Measurements from ENCODE around the gene SLC33A1.
"Not testable (repeated sequence)": the region's sequence is repeated elsewhere in the genome, so short reads cannot be mapped to it uniquely, and the experiment has no call there.

SLC33A1 gene

DNA sequence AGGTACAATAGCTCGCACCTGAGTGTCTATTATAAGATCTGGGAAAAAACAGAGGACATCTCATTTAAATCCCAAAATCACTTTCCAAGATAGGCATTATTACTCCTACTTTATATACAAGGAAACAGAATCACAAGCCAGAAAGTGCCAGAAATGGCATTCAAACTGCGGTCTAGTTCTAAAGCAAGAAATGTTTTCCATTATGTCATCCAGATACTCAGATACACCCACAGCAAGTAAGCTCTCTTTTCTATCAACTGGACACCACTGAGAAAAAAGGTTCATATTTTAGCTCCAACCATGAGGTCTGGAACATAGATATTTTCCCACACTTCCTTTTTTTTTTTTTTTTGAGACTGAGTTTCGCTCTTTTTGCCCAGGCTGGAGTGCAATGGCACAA is 8.1 kb downstream of the SLC33A1 start:
- Histone ChIP-seq H3K4ac (ENCODE audit: low read length) (no peak overlapping the region), H2AK5ac (ENCODE audit: low read depth, low read length) (no peak overlapping the region), H3K79me1 (ENCODE audit: low read depth, low read length) (peaks cover 2% of the 10 kb centered on the region), H3K36me3 (replicated peaks in 1 of 2; ENCODE audit: control insufficient read depth in 2 of 2, insufficient read depth in 2 of 2, low read length in 2 of 2) (peaks cover 0 to 36% of the 10 kb centered on the region in 2 donors), H2BK120ac (ENCODE audit: low read depth, low read length) (no peak overlapping the region), H3K14ac (ENCODE audit: low read length) (no peak overlapping the region), H3K4me2 (ENCODE audit: insufficient read depth, low read length, poor library complexity, severe bottlenecking) (no peak overlapping the region), H3K27me3 (ENCODE audit: control insufficient read depth in 3 of 3, insufficient read depth in 3 of 3, low read depth in 1 of 3, low read length in 3 of 3) (no peaks in the 10 kb centered on the region), H2BK5ac (ENCODE audit: low read length) (no peak overlapping the region), H2AFZ (ENCODE audit: low read length) (no peak overlapping the region), H3K9ac (ENCODE audit: low read depth, low read length, poor library complexity) (no peak overlapping the region), H2BK15ac (ENCODE audit: low read length) (no peak overlapping the region), H3K23ac (ENCODE audit: low read depth, low read length, poor library complexity) (no peak overlapping the region), H3K27ac (replicated peaks; ENCODE audit: low read length) (no peak overlapping the region), H4K91ac (ENCODE audit: low read depth, low read length, poor library complexity) (no peak overlapping the region), H3K9me3 (replicated peaks in 1 of 2; ENCODE audit: control insufficient read depth in 2 of 2, insufficient read depth in 1 of 2, low read depth in 1 of 2, low read length in 2 of 2) (no peaks in the 10 kb centered on the region), H4K8ac (ENCODE audit: low read depth, low read length) (no peak overlapping the region), H3K4me3 (ENCODE audit: low read length in 2 of 2) (no peak overlapping the region), H3K4me1 (ENCODE audit: control insufficient read depth in 2 of 2, insufficient read depth in 1 of 2, low read depth in 1 of 2, low read length in 2 of 2) (no peaks in the 10 kb centered on the region), H2BK12ac (ENCODE audit: low read length) (no peak overlapping the region), H3K18ac (ENCODE audit: low read length) (no peak overlapping the region)
- DNase-seq (ENCODE audit: low spot score) = no peak
- no CpG with 5 or more reads among the region's 3 CpGs for WGBS, 2 donors (ENCODE audit: extremely low coverage in 2 of 2, insufficient read length in 2 of 2, insufficient replicate concordance in 1 of 2)

DNA sequence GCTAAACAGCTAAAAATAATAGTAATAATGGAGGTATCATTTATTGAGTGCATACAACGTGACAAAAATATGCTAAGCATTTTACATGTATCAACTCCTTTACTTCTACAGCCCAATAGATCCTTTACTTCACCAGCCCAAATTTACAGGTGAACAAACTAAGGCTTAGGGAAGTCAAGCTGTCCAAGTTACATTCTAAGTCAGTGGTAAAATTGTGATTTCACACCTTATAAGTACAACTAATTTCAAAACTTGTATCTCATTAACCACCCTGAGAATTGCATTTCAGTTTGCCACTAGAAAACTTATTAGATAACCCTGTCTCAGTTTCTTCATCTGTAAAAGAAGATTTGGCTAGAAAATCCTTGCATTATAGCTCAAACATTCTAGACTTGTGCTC is 10.7 kb downstream of the SLC33A1 start:
- no peak overlapping the region for H3K4me3 ChIP-seq (ENCODE audit: low read length in 2 of 2)
- H2BK15ac ChIP-seq (ENCODE audit: low read length) = no peak overlapping the region
- H3K4me2 ChIP-seq (ENCODE audit: insufficient read depth, low read length, poor library complexity, severe bottlenecking) = no peak overlapping the region
- no peak overlapping the region for H4K91ac ChIP-seq (ENCODE audit: low read depth, low read length, poor library complexity)
- no peak for DNase-seq (ENCODE audit: low spot score)
- no peak overlapping the region for H3K9ac ChIP-seq (ENCODE audit: low read depth, low read length, poor library complexity)
- no peak overlapping the region for H2BK12ac ChIP-seq (ENCODE audit: low read length)
- H3K36me3 ChIP-seq (replicated peaks in 1 of 2; ENCODE audit: control insufficient read depth in 2 of 2, insufficient read depth in 2 of 2, low read length in 2 of 2) = peaks cover 0 to 27% of the 10 kb centered on the region in 2 donors
- H4K8ac ChIP-seq (ENCODE audit: low read depth, low read length) = no peak overlapping the region
- H3K14ac ChIP-seq (ENCODE audit: low read length) = no peak overlapping the region
- H3K4ac ChIP-seq (ENCODE audit: low read length) = no peak overlapping the region
- H2AFZ ChIP-seq (ENCODE audit: low read length) = no peak overlapping the region
- H3K27me3 ChIP-seq (ENCODE audit: control insufficient read depth in 3 of 3, insufficient read depth in 3 of 3, low read depth in 1 of 3, low read length in 3 of 3) = no peaks in the 10 kb centered on the region
- no peak overlapping the region for H3K23ac ChIP-seq (ENCODE audit: low read depth, low read length, poor library complexity)
- H3K79me1 ChIP-seq (ENCODE audit: low read depth, low read length) = peaks cover 1% of the 10 kb centered on the region
- H3K4me1 ChIP-seq (ENCODE audit: control insufficient read depth in 2 of 2, insufficient read depth in 1 of 2, low read depth in 1 of 2, low read length in 2 of 2) = no peaks in the 10 kb centered on the region
- no peaks in the 10 kb centered on the region for H3K9me3 ChIP-seq (replicated peaks in 1 of 2; ENCODE audit: control insufficient read depth in 2 of 2, insufficient read depth in 1 of 2, low read depth in 1 of 2, low read length in 2 of 2)
- no peak overlapping the region for H2BK120ac ChIP-seq (ENCODE audit: low read depth, low read length)
- H3K18ac ChIP-seq (ENCODE audit: low read length) = no peak overlapping the region
- no peak overlapping the region for H2AK5ac ChIP-seq (ENCODE audit: low read depth, low read length)
- no CpG with 5 or more reads among the region's 1 CpG for WGBS, 2 donors (ENCODE audit: extremely low coverage in 2 of 2, insufficient read length in 2 of 2, insufficient replicate concordance in 1 of 2)
- no peak overlapping the region for H2BK5ac ChIP-seq (ENCODE audit: low read length)
- no peak overlapping the region for H3K27ac ChIP-seq (replicated peaks; ENCODE audit: low read length)

DNA sequence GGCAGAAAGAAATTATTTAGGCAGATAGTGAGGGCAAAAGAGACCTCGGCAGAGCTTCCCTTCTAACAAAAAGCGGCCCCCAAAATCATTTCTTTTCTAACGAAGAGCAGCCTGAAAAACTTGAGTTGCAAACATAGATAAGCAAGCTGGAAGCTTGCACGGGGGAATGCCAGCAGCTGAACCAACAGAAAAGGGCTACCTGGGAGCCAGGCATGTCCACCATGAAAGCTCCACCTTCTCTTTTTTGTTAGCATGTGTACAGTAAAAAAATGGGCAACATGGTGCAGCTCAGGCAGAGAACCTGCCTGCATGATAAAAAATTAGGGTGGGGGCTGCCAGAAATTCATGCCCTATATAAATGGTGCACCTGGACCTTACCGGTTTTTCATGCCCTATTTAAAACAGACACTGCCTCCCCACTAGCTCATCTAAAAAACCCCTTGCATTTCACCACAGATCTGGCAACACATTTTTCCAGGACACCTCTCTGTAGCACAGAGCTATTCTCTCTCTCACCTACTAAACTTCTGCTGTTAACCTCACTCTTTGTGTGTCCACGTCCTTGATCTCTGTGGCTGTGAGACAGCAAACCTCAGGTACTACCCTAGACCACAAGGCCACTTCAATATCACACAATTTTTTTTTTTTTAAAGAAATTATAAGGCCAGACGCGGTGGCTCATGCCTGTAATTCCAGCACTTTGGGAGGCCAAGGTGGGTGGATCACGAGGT is 18.7 kb downstream of the SLC33A1 start:
- H2AK5ac ChIP-seq (ENCODE audit: low read depth, low read length) = no peak overlapping the region
- no peaks in the 10 kb centered on the region for H3K27me3 ChIP-seq (ENCODE audit: control insufficient read depth in 3 of 3, insufficient read depth in 3 of 3, low read depth in 1 of 3, low read length in 3 of 3)
- H3K9me3 ChIP-seq (replicated peaks in 1 of 2; ENCODE audit: control insufficient read depth in 2 of 2, insufficient read depth in 1 of 2, low read depth in 1 of 2, low read length in 2 of 2) = no peaks in the 10 kb centered on the region
- H3K36me3 ChIP-seq (replicated peaks in 1 of 2; ENCODE audit: control insufficient read depth in 2 of 2, insufficient read depth in 2 of 2, low read length in 2 of 2) = peaks cover 0 to 39% of the 10 kb centered on the region in 2 donors
- H3K4me1 ChIP-seq (ENCODE audit: control insufficient read depth in 2 of 2, insufficient read depth in 1 of 2, low read depth in 1 of 2, low read length in 2 of 2) = no peaks in the 10 kb centered on the region
- no peak overlapping the region for H3K4me3 ChIP-seq (ENCODE audit: low read length in 2 of 2)
- H2BK5ac ChIP-seq (ENCODE audit: low read length) = no peak overlapping the region
- no peak overlapping the region for H3K18ac ChIP-seq (ENCODE audit: low read length)
- no peak overlapping the region for H2AFZ ChIP-seq (ENCODE audit: low read length)
- no peak overlapping the region for H2BK120ac ChIP-seq (ENCODE audit: low read depth, low read length)
- no peak overlapping the region for H3K23ac ChIP-seq (ENCODE audit: low read depth, low read length, poor library complexity)
- no peak overlapping the region for H4K91ac ChIP-seq (ENCODE audit: low read depth, low read length, poor library complexity)
- H3K27ac ChIP-seq (replicated peaks; ENCODE audit: low read length) = no peak overlapping the region
- no peak overlapping the region for H4K8ac ChIP-seq (ENCODE audit: low read depth, low read length)
- H3K4me2 ChIP-seq (ENCODE audit: insufficient read depth, low read length, poor library complexity, severe bottlenecking) = no peak overlapping the region
- no peak overlapping the region for H3K14ac ChIP-seq (ENCODE audit: low read length)
- H2BK12ac ChIP-seq (ENCODE audit: low read length) = no peak overlapping the region
- no peak overlapping the region for H2BK15ac ChIP-seq (ENCODE audit: low read length)
- no peak overlapping the region for H3K4ac ChIP-seq (ENCODE audit: low read length)
- no peak overlapping the region for H3K9ac ChIP-seq (ENCODE audit: low read depth, low read length, poor library complexity)
- no peak for DNase-seq (ENCODE audit: low spot score)
- WGBS, 2 donors (ENCODE audit: extremely low coverage in 2 of 2, insufficient read length in 2 of 2, insufficient replicate concordance in 1 of 2) = no CpG with 5 or more reads among the region's 9 CpGs
- H3K79me1 ChIP-seq (ENCODE audit: low read depth, low read length) = no peaks in the 10 kb centered on the region

DNA sequence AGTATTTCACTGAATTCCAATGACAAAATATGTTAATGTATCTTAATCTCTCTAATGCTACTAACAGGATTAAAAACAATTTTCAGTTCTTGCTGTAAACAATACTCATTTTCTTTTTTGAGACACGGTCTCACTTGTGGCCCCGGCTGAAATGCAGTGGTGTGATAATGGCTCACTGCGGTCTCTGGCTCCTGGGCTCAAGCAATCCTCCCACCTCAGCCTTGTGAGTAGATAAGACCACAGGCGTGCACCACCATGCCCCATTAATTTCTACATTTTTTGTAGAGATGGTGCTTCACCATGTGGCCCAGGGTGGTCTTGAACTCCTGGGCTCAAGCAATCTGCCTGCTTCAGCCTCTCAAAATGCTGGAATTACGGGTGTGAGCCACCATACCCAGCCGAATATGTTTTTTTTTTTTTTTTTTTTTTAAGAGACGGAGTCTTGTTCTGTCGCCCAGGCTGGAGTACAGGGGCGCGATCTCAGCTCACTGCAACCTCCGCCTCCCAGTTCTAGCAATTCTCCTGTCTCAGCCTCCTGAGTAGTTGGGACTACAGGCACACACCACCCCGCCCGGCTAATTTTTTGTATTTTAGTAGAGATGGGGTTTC is 25.6 kb downstream of the SLC33A1 start:
- H3K9me3 ChIP-seq (replicated peaks in 1 of 2; ENCODE audit: control insufficient read depth in 2 of 2, insufficient read depth in 1 of 2, low read depth in 1 of 2, low read length in 2 of 2); H4K8ac ChIP-seq (ENCODE audit: low read depth, low read length); H3K14ac ChIP-seq (ENCODE audit: low read length); H4K91ac ChIP-seq (ENCODE audit: low read depth, low read length, poor library complexity); H3K9ac ChIP-seq (ENCODE audit: low read depth, low read length, poor library complexity); DNase-seq (ENCODE audit: low spot score); H3K4me1 ChIP-seq (ENCODE audit: control insufficient read depth in 2 of 2, insufficient read depth in 1 of 2, low read depth in 1 of 2, low read length in 2 of 2); H3K4me2 ChIP-seq (ENCODE audit: insufficient read depth, low read length, poor library complexity, severe bottlenecking); H2BK5ac ChIP-seq (ENCODE audit: low read length); H3K27ac ChIP-seq (replicated peaks; ENCODE audit: low read length); H3K23ac ChIP-seq (ENCODE audit: low read depth, low read length, poor library complexity); H2BK120ac ChIP-seq (ENCODE audit: low read depth, low read length); H3K4ac ChIP-seq (ENCODE audit: low read length); H3K18ac ChIP-seq (ENCODE audit: low read length); H2BK12ac ChIP-seq (ENCODE audit: low read length); H3K79me1 ChIP-seq (ENCODE audit: low read depth, low read length); H2AFZ ChIP-seq (ENCODE audit: low read length); H2AK5ac ChIP-seq (ENCODE audit: low read depth, low read length); H3K4me3 ChIP-seq (ENCODE audit: low read length in 2 of 2); H3K27me3 ChIP-seq (ENCODE audit: control insufficient read depth in 3 of 3, insufficient read depth in 3 of 3, low read depth in 1 of 3, low read length in 3 of 3); H2BK15ac ChIP-seq (ENCODE audit: low read length): not testable (repeated sequence)
- WGBS, 2 donors (ENCODE audit: extremely low coverage in 2 of 2, insufficient read length in 2 of 2, insufficient replicate concordance in 1 of 2) = no CpG with 5 or more reads among the region's 13 CpGs
- H3K36me3 ChIP-seq (replicated peaks in 1 of 2; ENCODE audit: control insufficient read depth in 2 of 2, insufficient read depth in 2 of 2, low read length in 2 of 2) = peaks cover 0 to 61% of the 10 kb centered on the region in 2 donors
